Mesenchymal stem cell (in vitro differentiated cells and primary cell): ENCODE measurements around the gene P4HA2.
A peak's percentile ranks its signal among the peaks of the same experiment; 100 is the strongest.

Source experiments
- DNase-seq: peaks from one replicate; pipeline ENCODE4 v3.0.0-alpha.2; 2013
- H2AFZ ChIP-seq: one replicate; pipeline ENCODE4 v1.6.1; 2013; ENCODE audit warnings: low read depth, mild to moderate bottlenecking, control low read depth, inconsistent platforms, low read length, moderate library complexity
- H2AK5ac ChIP-seq: 2 replicates; pipeline ENCODE4 v1.6.1; 2013; ENCODE audit warnings: low read length, moderate library complexity, mild to moderate bottlenecking, inconsistent platforms; ENCODE audit not compliant: severe bottlenecking
- H2BK120ac ChIP-seq: one replicate; pipeline ENCODE4 v1.6.1; 2013; ENCODE audit warnings: low read depth, mild to moderate bottlenecking, inconsistent platforms, low read length, moderate library complexity
- H2BK12ac ChIP-seq, 2 experiments: one replicate each; pipeline ENCODE4 v1.6.1; 2013; ENCODE audit warnings: inconsistent platforms in 2 of 2, low read length in 2 of 2, mild to moderate bottlenecking in 2 of 2, moderate library complexity in 2 of 2, control low read depth in 1 of 2
- H2BK15ac ChIP-seq: one replicate; pipeline ENCODE4 v1.6.1; 2013; ENCODE audit warnings: mild to moderate bottlenecking, low read depth, inconsistent platforms; ENCODE audit not compliant: poor library complexity, severe bottlenecking
- H2BK5ac ChIP-seq: 2 replicates; pipeline ENCODE4 v1.6.1; 2013; ENCODE audit warnings: low read depth, mild to moderate bottlenecking, low read length, control low read depth, inconsistent platforms; ENCODE audit not compliant: poor library complexity, severe bottlenecking
- H3K14ac ChIP-seq, 2 experiments: one replicate each; pipeline ENCODE4 v1.6.1; 2013; ENCODE audit warnings: inconsistent platforms in 2 of 2, low read length in 2 of 2, control low read depth in 1 of 2, mild to moderate bottlenecking in 1 of 2, moderate library complexity in 1 of 2
- H3K18ac ChIP-seq, 2 experiments: one replicate each; pipeline ENCODE4 v1.6.1; 2013; ENCODE audit warnings: inconsistent platforms in 2 of 2, low read length in 2 of 2, control low read depth in 1 of 2, low read depth in 1 of 2, mild to moderate bottlenecking in 1 of 2
- H3K23ac ChIP-seq, 2 experiments: one replicate each; pipeline ENCODE4 v1.6.1; 2013; ENCODE audit warnings: inconsistent platforms in 2 of 2, low read length in 2 of 2, mild to moderate bottlenecking in 2 of 2, moderate library complexity in 2 of 2, control low read depth in 1 of 2
- H3K27ac ChIP-seq: 2 replicates; pipeline ENCODE4 v1.5.1; 2013; ENCODE audit warnings: mild to moderate bottlenecking, moderate library complexity, low read length, control low read depth, inconsistent platforms; ENCODE audit not compliant: poor library complexity, severe bottlenecking
- H3K27me3 ChIP-seq, 2 experiments: 2 replicates each; pipeline versions ENCODE4 v1.6.1 to v1.7.0; 2013; ENCODE audit warnings: low read length in 2 of 2, mild to moderate bottlenecking in 2 of 2, moderate library complexity in 2 of 2, control low read depth in 1 of 2, inconsistent platforms in 1 of 2; ENCODE audit not compliant: control insufficient read depth in 1 of 2, insufficient read depth in 1 of 2
- H3K36me3 ChIP-seq, 2 experiments: 2 replicates each; pipeline versions ENCODE4 v1.6.1 to v1.7.0; 2013; ENCODE audit warnings: low read length in 2 of 2, control low read depth in 1 of 2, inconsistent platforms in 1 of 2, low read depth in 1 of 2, mild to moderate bottlenecking in 1 of 2; ENCODE audit not compliant: insufficient read depth in 2 of 2, control insufficient read depth in 1 of 2
- H3K4ac ChIP-seq, 2 experiments: one replicate each; pipeline ENCODE4 v1.6.1; 2013; ENCODE audit warnings: inconsistent platforms in 2 of 2, low read length in 2 of 2, mild to moderate bottlenecking in 2 of 2, moderate library complexity in 2 of 2, control low read depth in 1 of 2, low read depth in 1 of 2
- H3K4me1 ChIP-seq: 2 replicates; pipeline ENCODE4 v1.6.1; 2013; ENCODE audit warnings: low read depth, low read length, control low read depth; ENCODE audit not compliant: control insufficient read depth, insufficient read depth
- H3K4me2 ChIP-seq: 2 replicates; pipeline ENCODE4 v1.6.1; 2013; ENCODE audit warnings: low read length, mild to moderate bottlenecking, inconsistent platforms; ENCODE audit not compliant: poor library complexity, severe bottlenecking
- H3K4me3 ChIP-seq, 2 experiments: 2 replicates each; pipeline versions ENCODE4 v1.5.1 to v1.7.0; 2013; ENCODE audit warnings: low read length in 2 of 2, mild to moderate bottlenecking in 2 of 2, control low read depth in 1 of 2, low read depth in 1 of 2; ENCODE audit not compliant: insufficient read depth in 1 of 2
- H3K79me1 ChIP-seq: replicated peaks from 2 replicates; pipeline ENCODE4 v1.6.1; 2013; ENCODE audit warnings: mild to moderate bottlenecking, control low read depth, low read length, inconsistent platforms; ENCODE audit not compliant: poor library complexity, severe bottlenecking
- H3K9ac ChIP-seq: 2 replicates; pipeline ENCODE4 v1.7.0; 2013; ENCODE audit warnings: mild to moderate bottlenecking, low read length, moderate library complexity
- H3K9me3 ChIP-seq: 2 replicates; pipeline ENCODE4 v1.7.0; 2013; ENCODE audit warnings: mild to moderate bottlenecking, low read length; ENCODE audit not compliant: control insufficient read depth
- H4K8ac ChIP-seq: one replicate; pipeline ENCODE4 v1.6.1; 2013; ENCODE audit warnings: inconsistent platforms, mild to moderate bottlenecking, low read length, moderate library complexity
- H4K91ac ChIP-seq: one replicate; pipeline ENCODE4 v1.6.1; 2013; ENCODE audit warnings: mild to moderate bottlenecking, low read length, inconsistent platforms
- WGBS: methylation state at CpG from one replicate; pipeline ENCODE4 v1.1.7; 2013; ENCODE audit warnings: mixed read lengths; 5-methylcytosine and 5-hydroxymethylcytosine counted together

P4HA2 gene

GRCh38 chr5:132237670-132238069 lies 10.0 kb upstream of the P4HA2 start:
- Histone ChIP-seq H3K79me1 (no peaks in the 10 kb centered on the region), H3K4me3 (no peak overlapping the region), H2BK12ac (no peak overlapping the region), H3K27ac (no peak overlapping the region), H3K9me3 (peaks cover 5% of the 10 kb centered on the region), H3K9ac (no peak overlapping the region), H3K23ac (no peak overlapping the region), H3K27me3 (no peaks in the 10 kb centered on the region), H3K4me2 (no peak overlapping the region), H3K18ac (no peak overlapping the region), H3K4ac (no peak overlapping the region), H2BK120ac (no peak overlapping the region), H3K36me3 (no peaks in the 10 kb centered on the region), H2AFZ (no peak overlapping the region), H3K14ac (no peak overlapping the region), H4K91ac (no peak overlapping the region), H3K4me1 (peaks cover 2% of the 10 kb centered on the region), H2BK15ac (no peak overlapping the region), H2BK5ac (no peak overlapping the region), H4K8ac (no peak overlapping the region), H2AK5ac (peak overlapping the region; percentile 30)
- 93% methylated on average over 4 of the region's 4 CpGs for WGBS
- DNase-seq, result no peak

GRCh38 chr5:132237141-132237540 lies 9.5 kb upstream of the P4HA2 start:
- Histone ChIP-seq H3K23ac (no peak overlapping the region), H2BK5ac (no peak overlapping the region), H2AFZ (no peak overlapping the region), H3K36me3 (no peaks in the 10 kb centered on the region), H2AK5ac (no peak overlapping the region), H3K27ac (no peak overlapping the region), H3K9me3 (peaks cover 5% of the 10 kb centered on the region), H3K4me1 (peaks cover 2% of the 10 kb centered on the region), H3K4me2 (no peak overlapping the region), H3K18ac (no peak overlapping the region), H3K4me3 (no peak overlapping the region), H4K8ac (no peak overlapping the region), H4K91ac (no peak overlapping the region), H2BK12ac (no peak overlapping the region), H3K9ac (no peak overlapping the region), H3K14ac (no peak overlapping the region), H3K27me3 (no peaks in the 10 kb centered on the region), H2BK120ac (no peak overlapping the region), H2BK15ac (no peak overlapping the region), H3K4ac (no peak overlapping the region), H3K79me1 (no peaks in the 10 kb centered on the region)
- 100% methylated on average over 1 of the region's 1 CpG for WGBS
- peak; percentile 8 for DNase-seq

GRCh38 chr5:132235340-132235739 lies 7.7 kb upstream of the P4HA2 start:
- H3K9ac ChIP-seq, result no peak overlapping the region
- H4K91ac ChIP-seq, result no peak overlapping the region
- H3K4me1 ChIP-seq, result peaks cover 2% of the 10 kb centered on the region
- no peak overlapping the region for H2AFZ ChIP-seq
- no peaks in the 10 kb centered on the region for H3K36me3 ChIP-seq
- H3K4me3 ChIP-seq, result no peak overlapping the region
- DNase-seq, result no peak
- no peak overlapping the region for H3K23ac ChIP-seq
- no peak overlapping the region for H2AK5ac ChIP-seq
- no peak overlapping the region for H2BK15ac ChIP-seq
- H3K4me2 ChIP-seq, result no peak overlapping the region
- H2BK5ac ChIP-seq, result no peak overlapping the region
- H2BK12ac ChIP-seq, result no peak overlapping the region
- H2BK120ac ChIP-seq, result no peak overlapping the region
- no peak overlapping the region for H3K14ac ChIP-seq
- H3K79me1 ChIP-seq, result no peaks in the 10 kb centered on the region
- no peaks in the 10 kb centered on the region for H3K9me3 ChIP-seq
- H3K18ac ChIP-seq, result no peak overlapping the region
- no peak overlapping the region for H4K8ac ChIP-seq
- H3K27me3 ChIP-seq, result peaks cover 0 to 4% of the 10 kb centered on the region in 2 experiments
- H3K27ac ChIP-seq, result no peak overlapping the region
- no peak overlapping the region for H3K4ac ChIP-seq
- 85% methylated on average over 3 of the region's 3 CpGs for WGBS

- Histone ChIP-seq H4K8ac (no peak overlapping the region), H2BK15ac (no peak overlapping the region), H2BK120ac (no peak overlapping the region), H3K4me2 (no peak overlapping the region), H3K18ac (no peak overlapping the region), H3K27me3 (peaks cover 0 to 4% of the 10 kb centered on the region in 2 experiments), H3K23ac (no peak overlapping the region), H4K91ac (no peak overlapping the region), H3K36me3 (no peaks in the 10 kb centered on the region), H3K4ac (no peak overlapping the region), H3K4me3 (no peak overlapping the region), H3K79me1 (no peaks in the 10 kb centered on the region), H3K9ac (no peak overlapping the region), H3K14ac (no peak overlapping the region), H2AFZ (no peak overlapping the region), H3K4me1 (peaks cover 2% of the 10 kb centered on the region), H2BK5ac (no peak overlapping the region), H3K9me3 (no peaks in the 10 kb centered on the region), H3K27ac (no peak overlapping the region), H2AK5ac (no peak overlapping the region), H2BK12ac (no peak overlapping the region)
- WGBS, result 50% methylated on average over 1 of the region's 2 CpGs
- no peak for DNase-seq
Observed at GRCh38 chr5:132234684-132235062, 7.0 kb upstream of the P4HA2 start.
